Hepatic stellate cell (primary cell): Measurements from ENCODE around the gene ZNF407.
"Not testable (repeated sequence)": the region's sequence is repeated elsewhere in the genome, so short reads cannot be mapped to it uniquely, and the experiment has no call there.

Experiments used
- DNase-seq: peaks from one replicate; pipeline ENCODE4 v3.0.0; 2011; ENCODE audit warnings: low spot score

Gene ZNF407

DNA sequence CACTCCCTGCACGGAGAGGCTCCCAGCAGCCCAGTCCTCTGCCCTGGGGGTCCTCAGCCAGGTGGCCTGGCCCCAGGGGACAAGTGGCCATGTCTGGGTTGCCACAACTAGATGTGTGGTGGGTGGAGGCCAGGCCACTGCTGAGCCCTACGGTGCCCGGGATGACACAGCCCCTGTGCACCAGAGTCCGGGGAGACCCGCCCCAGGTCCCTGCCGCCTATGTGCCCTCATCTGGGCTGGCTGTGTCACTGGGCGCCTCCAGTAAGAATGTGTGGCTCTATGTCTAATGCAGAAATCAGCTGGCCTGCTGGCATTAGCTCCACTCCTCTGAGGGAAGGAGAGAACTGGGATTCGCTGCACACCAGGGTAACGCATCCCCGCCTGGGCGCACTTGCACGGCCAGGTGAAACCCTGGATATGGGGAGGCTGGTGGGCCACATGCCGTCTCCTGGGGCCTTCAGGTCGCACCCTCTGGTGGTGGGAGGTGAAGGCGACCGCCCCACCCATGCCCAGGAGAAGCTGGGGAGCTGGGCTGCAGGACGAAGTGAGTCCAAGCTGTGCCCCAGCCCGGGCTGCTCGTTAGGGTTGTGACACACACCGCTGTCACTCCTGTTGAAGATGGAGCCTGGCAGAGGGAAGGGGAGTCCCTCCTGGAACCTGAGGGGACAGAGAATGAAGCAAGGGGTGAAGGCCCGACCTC lies 475.2 kb downstream of the ZNF407 start:
- DNase-seq = no peak

DNA sequence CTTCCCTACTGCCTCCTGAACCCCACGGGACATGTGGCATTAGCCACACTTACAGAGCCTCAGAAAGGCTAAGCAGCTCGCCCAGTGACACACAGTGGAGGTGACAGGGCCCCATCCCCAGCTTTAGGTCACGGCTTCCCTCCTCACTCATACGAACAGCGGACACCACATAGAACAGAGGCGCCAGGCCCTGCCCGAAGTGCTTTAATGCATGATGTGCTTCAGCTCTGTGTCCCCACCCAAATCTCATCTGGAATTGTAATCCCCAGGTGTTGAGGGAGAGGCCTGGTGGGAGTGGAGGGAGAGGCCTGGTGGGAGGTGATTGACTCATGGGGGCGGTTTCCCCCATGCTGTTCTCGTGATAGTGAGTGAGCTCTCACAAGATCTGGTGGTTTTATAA lies 476.0 kb downstream of the ZNF407 start:
- DNase-seq = no peak

DNA sequence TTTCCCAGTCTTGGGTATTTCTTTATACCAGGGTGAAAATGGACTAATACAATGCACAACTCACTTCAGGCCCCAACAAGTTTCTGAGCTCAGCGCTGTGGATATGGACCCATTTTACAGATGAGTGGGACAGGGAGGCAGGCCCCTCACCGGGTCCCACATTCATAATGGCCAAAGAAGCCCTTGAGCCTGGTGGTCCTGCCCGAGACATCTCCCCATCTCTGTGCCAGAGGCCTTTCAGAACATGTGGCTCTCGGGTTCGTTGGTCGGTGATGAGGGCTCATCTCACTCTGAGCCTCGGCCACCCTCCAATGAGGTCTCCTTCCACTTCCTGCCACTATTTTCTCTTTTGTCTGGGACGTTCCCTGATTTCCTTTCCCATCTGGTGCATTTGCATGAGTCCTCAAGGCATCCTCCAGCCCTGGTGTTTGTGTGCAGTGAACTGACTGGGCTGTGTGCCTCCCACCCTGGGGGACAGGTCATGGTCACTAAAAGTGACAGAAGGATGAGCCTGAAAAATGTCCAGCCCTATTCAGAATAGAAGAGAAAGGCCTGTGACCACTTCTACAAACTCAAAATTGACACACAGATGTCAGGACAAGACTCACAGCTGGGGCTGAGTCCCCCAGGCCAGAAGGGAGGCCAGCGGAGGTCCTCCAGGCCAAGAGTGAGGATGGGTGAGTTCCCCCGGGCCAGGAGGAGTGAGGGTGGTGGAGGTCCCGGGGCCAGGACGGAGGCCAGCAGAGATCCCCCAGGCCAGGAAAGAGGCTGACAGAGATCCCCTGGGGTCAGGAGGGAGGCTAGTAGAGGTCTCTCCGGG lies 476.7 kb downstream of the ZNF407 start:
- DNase-seq = no peak

DNA sequence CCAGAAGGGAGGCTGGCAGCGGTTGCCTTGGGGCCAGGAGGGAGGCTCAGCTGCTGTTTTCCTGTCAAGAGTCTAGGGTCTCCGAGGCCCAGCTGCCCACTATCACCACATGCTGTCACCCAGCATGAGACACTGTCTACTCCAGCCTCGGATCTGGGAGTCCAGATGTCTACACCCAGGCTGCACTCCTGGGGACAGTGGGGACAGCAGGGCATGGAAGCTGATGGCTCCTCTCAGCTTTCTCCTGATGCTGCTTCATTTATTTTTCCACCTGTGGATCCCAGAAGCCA lies 477.3 kb downstream of the ZNF407 start:
- no peak for DNase-seq

DNA sequence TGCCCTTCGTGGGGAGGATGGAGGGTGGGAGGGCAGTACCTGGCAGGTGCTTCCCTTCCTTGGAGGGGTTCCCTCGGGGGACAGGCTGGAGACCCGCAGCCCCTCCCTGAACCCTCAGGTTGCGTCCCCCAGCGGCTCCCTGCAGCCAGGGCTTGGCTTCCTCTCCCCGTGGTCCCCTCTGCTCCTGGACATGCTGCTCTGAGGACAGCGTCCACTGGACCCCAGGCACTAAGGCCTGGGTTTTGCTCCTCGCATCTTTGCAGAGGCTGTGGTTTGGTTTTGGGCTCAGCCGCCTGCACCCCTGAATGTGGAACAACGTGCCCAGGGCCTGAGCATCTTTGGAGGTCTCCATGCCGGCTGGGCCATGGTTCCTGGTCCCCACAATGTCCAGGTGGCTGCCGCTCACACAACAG lies 477.8 kb downstream of the ZNF407 start:
- no peak for DNase-seq

DNA sequence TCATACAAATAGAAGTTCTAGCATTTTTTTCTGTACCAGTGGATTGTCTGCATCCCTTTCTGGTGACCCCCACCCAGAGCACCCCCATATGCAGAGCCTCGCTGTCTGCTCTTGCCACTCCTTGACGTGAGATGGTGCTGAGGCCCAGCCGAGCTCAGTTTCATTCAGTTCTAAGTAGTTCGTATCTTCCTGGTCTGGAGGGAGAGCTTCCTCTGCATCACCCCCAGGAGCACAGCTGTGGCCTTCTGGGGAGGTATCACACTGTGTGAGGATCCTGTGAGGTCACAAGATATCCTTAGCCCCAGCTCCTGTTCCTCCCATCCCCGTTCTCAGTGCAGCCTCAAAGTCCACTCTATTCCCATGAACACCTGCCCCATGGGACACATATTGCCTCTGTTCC lies 478.6 kb downstream of the ZNF407 start:
- no peak for DNase-seq

DNA sequence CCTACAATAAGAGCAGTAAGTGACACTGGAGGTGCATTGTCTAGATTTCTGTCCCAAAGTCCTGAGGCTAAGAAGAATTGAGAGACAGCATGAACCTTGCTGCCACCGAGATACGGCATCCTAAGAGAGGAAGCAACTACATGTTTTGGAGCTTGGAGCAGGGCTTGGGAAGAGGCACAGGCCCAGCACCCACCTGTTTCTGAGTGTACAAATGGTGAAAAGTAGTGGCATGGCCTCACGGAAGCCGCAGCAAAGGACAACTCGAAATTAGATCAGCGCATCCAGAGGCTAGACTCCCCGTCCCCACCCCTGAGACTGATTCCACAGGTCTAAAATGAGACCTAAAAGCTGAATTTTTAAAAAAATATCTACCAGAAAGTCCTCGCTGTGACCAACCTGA lies 483.8 kb downstream of the ZNF407 start:
- no peak for DNase-seq

DNA sequence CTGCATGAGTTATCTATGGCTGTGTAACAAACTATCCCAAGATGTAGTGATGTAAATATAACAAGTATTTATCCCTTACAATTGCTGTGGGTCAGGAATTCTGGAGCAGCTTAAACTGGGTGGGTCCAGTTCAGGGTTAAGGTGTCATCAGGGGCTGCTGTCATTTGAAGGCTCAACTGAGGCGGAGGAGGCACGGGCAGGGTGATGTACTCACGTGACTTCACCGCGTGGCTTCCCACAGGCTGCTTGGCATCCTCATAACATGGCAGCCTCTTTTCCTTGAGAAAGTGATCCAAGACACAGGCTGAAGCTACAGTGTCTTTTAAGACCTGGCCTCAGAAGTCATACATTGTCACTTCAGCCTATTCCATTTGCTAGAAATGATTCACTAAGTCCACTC lies 485.5 kb downstream of the ZNF407 start:
- no peak for DNase-seq

DNA sequence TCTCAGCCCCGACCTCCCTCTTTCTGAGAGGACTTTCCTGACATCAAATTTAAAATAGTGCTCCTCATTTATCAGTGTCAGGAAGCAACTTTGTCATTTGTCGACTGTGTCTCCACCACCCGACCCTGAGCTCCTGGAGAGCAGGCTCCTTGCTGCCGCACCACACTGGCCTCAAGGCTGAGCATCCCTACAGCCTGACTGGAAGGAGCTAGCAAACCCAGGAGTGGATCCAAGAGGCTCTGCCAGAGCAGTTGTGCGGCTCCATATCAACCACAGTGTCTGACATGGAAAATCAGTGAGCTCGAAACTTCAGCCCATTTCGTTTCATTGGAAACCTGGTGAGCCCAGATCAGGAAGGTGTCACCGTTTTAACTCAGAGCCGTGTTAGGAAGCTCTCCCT lies 486.1 kb downstream of the ZNF407 start:
- no peak for DNase-seq

DNA sequence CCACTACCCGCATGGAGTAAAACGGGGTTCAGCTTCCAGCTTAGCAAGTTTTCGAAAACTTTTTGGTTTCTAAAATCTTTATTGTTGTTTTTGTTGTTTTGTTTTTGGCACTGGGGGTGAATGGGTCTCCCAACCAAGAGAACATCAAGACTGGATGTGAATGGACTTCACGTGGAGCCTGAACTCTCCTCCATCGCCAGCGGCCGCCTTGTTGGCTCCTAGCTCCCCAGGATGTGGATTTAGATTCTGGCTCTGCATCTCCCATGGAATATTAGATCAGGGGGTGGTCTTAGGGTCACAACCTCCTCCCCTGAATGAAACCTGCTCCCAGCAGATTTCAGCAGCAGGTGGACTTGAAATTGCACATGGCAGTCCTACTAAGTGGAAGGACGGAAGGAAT lies 488.0 kb downstream of the ZNF407 start:
- DNase-seq = not testable (repeated sequence)

DNA sequence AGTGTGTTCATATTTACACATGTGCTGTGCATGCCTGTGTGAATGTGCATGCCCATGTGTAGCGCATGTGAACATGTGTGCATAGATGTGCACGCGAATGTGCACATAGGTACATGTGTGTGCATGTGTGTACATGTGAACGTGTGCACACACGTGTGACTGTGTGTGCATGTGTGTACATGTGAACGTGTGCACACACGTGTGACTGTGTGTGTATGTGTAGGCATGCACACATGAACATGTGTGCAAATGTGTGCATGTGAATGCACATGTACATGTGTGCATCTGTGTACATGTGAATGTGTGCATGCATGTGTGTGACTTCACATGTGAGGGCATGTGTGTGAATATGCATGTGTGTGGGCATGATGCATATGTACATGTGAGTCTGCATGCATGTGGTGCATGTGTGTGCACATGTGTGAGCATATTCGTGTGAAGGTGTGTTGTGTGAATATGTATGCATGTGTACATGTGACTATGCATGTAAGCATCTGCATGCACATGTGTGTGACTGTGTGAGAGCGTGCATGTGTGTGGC lies 488.9 kb downstream of the ZNF407 start:
- DNase-seq = no peak

DNA sequence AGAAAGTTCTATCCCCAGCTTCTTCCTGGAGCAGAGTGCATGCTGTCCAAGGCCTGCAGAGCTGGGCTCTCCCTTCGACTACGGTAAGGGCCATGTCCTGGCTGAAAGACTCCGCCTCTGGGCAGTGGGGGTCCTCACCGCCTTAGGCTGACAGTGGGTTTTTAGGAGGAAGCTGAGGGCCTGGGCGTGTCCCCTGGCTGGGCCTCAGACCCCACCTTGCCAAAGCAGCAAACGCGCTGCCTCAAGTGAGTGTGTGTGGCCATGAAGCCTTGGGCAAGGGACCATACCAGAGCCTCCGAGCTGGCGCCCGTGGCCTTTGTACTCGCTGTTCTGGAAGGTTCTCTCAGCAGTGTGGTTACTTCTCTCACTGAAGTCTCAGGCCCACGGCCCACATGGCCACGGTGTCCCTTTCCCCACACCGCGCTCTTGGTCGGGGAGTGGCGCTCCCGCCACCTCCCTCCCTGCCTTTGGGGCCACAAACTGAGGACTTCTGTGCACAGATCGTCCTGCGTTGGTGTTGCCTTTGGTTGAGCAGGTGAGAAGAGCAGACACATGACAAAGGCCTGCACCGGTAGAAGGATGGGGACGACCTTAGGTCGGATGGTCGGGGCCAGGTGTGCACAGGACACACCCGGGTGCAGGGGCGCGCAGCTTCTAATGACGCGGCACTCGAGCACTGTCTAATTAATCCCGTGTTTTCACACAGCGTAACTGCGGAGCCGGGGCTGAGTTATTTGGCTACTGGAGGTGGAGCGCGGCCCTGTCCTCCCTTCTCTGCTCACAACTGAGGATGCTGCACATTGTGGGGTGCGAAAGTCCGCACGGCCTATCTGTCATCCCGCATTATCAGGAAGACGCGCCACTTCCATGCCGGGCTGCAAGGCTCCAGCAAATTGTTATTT lies 489.7 kb downstream of the ZNF407 start:
- no peak for DNase-seq

DNA sequence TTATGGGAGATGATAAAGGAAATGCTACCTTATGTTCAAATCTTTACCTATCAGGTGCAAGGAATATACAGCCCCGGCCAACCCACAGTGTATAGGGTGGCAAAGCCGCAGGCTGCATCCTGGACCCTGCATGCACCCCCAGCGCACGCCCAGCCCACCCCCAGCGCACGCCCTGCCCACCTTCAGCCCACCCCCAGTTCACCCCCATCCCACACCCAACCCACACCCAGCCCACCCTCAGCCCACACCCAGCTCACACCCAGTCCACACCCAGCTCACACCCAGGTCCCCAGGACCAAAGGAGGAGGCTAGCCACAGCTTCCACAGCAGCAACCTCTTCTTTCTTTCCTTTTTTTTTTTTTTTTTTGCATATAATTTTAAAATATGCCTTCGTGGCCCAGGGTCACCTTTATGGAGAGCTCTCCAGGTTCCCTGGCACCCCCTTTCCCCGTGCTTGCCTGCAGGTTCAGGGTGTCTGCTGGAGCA lies 490.4 kb downstream of the ZNF407 start:
- DNase-seq = no peak

DNA sequence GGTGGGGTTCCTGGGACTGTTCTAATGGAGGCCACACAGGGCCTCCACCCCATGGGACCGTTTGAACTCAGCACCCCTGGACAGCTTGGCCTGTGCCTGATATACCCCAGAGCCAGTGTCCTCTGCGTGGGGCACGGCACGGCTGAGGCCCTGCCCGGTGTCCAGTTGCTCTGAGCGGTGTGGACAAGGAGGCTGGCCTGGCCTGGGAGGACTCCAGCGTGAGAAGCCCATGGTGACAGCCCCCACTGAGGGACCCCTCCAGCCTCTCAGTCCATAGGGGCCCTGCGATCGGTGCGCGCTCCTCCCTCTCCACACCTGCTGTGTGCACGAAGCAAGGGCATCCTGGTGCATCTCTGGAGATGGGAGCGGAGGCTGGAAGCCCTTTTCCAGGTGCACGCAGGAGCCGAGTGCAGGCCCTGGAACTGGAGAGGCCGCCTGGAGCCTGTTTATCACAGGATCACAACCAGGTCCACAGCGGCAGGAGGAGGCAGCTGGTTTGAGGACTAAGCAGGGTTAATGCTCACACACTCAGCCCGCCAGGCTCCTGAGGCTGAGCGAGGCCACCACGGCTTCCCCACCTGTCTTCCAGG lies 491.0 kb downstream of the ZNF407 start:
- no peak for DNase-seq

DNA sequence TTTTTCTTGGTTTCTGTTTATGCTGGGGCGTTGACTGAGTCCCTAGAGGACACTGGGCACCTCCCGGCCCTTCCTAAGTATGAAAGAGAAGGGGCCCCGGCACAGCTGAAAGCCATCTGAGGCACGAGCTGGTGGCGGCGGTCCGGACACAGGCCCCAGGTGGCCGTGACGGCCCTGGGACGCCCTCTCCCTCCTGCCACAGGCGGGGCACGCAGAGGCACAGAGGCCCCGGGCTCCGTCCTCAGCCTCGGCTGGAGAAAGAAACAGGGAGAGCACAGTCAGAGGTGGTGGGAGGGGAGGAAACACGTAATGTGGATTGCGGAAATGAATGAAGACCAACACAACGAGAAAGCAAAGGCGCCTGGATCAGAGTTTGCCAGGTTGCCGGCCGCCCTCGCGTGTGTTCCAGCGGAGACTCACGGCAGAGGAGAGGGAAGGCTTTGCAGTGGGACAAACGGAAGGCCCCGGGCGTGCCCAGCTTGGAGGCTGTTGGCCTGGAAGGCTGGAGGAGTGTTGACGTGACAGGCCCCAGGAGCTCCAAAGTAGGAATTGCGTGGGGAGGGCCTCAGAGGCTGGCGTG lies 492.2 kb downstream of the ZNF407 start:
- DNase-seq = no peak

DNA sequence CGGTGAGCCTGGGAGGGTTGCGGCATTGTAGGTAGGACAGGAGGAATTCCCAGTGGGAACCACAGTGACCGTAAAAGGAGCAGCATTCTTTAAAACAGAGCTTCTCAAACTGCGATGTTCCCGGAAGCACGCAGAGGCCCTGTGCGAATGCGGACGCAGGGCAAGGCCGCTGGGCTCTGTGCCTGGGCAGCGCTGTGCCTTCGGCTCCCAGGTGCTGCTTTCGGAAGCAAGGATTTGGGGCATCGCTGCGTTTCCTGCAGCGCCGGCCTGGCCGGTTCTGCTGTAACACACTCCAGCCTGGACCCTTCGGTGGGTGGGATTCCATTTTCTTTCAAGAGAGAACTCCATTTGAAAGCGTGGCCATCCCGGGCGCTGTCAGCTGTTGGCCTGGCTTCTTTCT lies 492.7 kb downstream of the ZNF407 start:
- no peak for DNase-seq

DNA sequence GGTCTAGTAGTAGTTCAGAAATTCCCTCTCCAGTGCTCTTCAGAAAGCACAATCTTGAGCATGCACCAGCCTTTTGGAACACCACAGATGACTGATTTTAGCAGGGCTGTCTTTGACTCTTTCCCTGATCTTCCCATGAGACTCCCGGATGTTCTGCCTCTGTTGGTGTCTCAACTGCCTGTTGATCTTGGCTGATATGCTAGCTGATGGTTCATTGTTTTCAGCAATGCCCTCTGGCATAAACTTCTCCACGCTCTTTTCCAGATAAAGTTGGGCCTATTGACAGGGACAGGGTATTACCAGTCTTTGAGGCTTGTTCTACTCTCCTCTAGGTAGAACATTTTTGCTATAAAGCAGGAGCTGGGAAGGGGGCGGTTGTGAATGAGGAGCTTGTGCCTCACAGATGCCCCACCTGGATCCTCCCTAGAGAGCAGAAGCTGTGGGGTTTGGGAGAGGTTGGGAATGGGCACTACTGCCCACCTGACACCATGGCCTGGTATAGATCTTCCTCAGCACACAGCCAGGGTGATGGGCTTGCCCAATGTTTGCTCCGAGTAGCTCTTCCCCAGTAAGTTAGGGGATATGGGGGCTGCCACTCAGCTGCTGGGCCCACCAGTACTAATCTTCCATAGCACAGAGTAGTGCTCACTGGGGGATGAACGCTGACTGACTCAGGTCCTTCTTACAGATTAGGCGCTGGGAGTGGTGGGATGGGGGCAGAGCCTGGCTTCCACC lies 500.0 kb downstream of the ZNF407 start:
- DNase-seq = no peak

DNA sequence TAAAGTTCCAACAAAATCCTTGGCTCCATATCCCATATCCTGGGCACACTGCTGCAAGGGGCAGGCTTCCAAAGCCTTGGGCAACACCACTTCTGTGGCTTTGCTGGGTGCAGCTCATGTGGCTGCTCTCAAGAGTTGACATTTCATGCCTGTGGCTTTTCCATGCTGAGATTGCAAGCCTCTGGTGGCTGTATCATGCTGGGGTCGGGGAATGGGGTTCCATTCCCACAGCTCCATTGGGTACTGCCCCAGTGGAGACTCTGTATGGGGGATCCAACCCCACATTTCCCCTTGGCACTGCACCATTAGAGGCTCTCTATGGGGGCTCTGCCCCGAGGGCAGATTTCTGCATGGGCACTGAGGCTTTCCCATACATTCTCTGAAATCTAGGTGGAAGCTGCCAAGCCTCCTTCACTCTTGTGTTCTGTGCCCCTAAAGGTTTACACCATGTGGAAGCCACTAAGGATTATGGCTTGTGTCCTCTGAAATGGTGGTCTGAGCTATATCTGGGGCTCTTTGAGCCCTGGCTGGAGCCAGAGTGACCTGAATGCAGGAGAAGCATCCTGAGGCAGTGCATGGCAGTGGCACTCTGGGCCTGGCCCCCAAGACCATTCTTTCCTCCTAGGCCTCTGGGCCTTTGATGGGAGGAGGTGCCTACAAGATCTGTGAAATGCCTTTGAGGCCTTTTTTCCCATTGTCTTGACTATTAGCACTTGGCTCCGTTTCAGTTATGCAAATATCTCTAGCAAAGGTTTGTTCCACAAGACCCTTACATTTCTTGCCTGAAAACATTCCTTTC lies 503.4 kb downstream of the ZNF407 start:
- no peak for DNase-seq

DNA sequence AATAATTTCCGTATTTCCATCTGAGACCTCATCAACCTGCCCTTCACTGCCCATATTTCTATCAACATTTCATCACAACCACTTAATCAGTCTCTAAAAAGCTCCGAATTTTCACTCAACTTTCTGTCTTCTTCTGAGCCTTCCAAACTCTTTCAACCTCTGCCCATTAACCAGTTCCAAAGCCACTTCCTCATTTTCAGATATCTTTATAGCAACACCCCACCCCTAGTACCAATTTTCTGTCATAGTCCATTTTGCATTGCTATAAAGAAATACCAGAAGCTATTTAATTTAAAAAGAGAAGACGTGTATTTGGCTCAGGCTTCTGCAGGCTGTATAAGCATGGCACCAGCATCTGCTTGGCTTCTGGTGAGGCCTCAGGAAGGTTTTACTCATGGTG lies 504.2 kb downstream of the ZNF407 start:
- no peak for DNase-seq

DNA sequence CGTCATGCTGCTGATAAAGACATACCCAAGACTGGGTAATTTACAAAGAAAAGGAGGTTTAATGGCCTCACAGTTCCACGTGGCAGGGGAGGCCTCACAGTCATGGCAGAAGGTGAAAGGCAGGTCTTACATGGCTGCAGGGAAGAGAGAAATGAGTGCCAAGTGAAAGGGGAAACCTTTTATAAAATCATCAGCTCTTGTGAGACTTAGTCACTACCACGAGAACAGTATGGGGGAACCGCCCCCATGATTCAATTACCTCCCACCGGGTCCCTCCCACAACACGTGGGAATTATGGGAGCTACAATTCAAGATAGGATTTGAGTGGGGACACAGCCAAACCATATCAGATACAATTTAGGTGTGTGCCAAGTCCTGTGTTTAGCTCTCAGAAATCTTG lies 506.4 kb downstream of the ZNF407 start:
- DNase-seq = not testable (repeated sequence)
